ENCODE data around the gene THSD1. TPM values are rescaled to one million over a fixed set of nuclear protein-coding genes. Genes with fewer than 3 reads are reported as not detected.

The THSD1 gene, protein sequence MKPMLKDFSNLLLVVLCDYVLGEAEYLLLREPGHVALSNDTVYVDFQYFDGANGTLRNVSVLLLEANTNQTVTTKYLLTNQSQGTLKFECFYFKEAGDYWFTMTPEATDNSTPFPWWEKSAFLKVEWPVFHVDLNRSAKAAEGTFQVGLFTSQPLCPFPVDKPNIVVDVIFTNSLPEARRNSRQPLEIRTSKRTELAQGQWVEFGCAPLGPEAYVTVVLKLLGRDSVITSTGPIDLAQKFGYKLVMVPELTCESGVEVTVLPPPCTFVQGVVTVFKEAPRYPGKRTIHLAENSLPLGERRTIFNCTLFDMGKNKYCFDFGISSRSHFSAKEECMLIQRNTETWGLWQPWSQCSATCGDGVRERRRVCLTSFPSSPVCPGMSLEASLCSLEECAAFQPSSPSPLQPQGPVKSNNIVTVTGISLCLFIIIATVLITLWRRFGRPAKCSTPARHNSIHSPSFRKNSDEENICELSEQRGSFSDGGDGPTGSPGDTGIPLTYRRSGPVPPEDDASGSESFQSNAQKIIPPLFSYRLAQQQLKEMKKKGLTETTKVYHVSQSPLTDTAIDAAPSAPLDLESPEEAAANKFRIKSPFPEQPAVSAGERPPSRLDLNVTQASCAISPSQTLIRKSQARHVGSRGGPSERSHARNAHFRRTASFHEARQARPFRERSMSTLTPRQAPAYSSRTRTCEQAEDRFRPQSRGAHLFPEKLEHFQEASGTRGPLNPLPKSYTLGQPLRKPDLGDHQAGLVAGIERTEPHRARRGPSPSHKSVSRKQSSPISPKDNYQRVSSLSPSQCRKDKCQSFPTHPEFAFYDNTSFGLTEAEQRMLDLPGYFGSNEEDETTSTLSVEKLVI
- total RNA-seq (2022; extraction: Qiagen RNA extraction): 5.4 to 6.7 TPM (median 6.0 TPM) in 5 replicates

DNA sequence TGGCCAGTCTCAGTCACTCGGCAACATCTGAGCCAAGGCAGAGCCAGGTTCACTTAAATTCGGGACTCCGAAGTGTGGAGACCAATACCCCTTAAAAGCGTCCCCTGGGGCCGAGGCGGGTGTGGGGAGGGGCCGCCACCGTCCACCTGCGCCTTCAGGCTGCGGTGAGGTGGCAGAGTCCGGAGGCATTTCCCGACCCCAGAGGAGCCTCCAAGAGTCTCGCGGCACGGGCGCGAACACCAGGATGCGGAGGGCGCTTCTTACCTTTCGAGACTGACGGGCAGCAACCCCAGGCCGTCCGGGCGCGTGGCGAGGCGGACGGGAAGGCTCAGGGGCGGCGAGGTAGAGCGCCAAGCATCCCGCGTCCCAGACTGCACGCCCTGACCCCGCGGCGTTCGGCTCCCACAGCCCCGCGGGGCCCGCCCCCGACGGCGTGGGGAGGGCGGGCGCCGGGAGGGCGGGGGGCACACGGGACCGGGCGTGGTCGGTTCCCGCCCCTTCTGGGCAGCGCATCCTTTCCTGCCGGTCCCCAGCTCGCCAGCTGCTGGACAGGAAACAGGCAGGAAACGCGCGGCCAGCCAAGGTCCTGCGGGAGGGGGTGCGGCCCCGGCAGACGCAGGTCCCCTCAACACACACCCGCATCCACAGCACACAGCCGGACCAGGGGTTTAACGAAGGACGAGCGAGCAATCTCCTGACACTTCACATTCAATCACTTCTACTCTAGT lies at the start of gene THSD1:
THSD1 (minus strand) TSS at position 406 of the 728 bp plus-strand sequence. CDS start 3,572 bp downstream, outside the sequence.

DNA sequence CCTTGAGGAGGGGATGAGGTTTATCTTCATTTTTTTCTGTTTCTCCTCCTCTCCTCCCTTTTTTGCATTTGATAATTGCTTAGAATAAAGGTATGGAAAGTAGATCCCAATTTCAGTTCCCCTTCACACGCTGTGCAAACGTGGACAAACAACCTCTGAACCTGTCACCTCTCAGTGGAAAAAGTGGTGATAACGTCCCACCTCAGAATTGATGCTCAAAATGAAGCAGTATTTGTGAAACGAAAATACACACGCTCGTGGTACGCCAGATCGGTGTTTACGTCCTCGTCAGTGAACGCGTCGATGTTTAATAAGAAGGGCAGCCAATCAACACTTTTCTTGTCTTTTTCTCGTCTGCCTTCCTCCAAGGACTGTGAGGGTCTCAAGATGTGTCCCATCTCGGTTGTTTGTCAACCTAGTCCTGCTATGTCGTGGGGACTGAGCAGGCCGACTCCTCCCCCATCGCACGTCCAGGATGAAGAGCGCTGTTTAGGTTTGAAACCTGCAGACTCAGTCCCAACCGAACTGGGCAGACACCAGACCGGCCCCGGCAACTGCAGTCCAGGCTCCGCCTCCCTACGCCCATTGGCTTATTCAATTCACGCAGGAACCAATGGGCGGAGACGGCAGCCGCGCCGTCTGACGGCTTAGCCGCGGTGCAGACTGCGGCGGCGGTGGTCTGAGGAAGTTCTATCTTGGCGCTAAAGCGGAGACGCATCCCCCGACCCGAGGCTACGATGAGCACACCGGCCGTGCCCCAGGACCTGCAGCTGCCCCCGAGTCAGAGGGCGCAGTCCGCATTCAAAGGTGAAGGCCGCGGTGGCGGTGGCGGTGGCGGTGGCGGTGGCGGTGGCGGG lies 49.1 kb upstream of the THSD1 start, which contains the start of gene CKAP2:
CKAP2 (plus strand) TSS at position 659 of the 857 bp plus-strand sequence; CDS start at position 738, 79 bp downstream.

GRCh38 chr13:52450012-52450792 lies 44.2 kb upstream of the THSD1 start, which contains the start of gene VPS36:
Gene VPS36 (minus strand): TSS chr13:52450634. CDS start chr13:52450594, 40 bp downstream.

Other genes with a start within 250 kb of the THSD1 start
- 5.9 to 9.5 TPM (median 7.0 TPM) in 5 replicates for gene NEK3, start 246.6 kb downstream of the THSD1 start, total RNA-seq (2022; extraction: Qiagen RNA extraction)
- gene VPS36, start 44.5 kb upstream of the THSD1 start, total RNA-seq (2022; extraction: Qiagen RNA extraction): 10.8 to 14.3 TPM (median 11.2 TPM) in 5 replicates
- gene CKAP2, start 49.3 kb upstream of the THSD1 start, total RNA-seq (2022; extraction: Qiagen RNA extraction): 26.4 to 36.5 TPM (median 27.7 TPM) in 5 replicates
- 5.6 to 6.2 TPM (median 6.0 TPM) in 5 replicates for gene HNRNPA1L2, start 236.3 kb upstream of the THSD1 start, total RNA-seq (2022; extraction: Qiagen RNA extraction)
- gene SUGT1, start 246.7 kb upstream of the THSD1 start, total RNA-seq (2022; extraction: Qiagen RNA extraction): 37.1 to 44.2 TPM (median 40.2 TPM) in 5 replicates